Panc1 (cell line): ENCODE data around the gene SPTA1. TPM values are rescaled to one million over a fixed set of nuclear protein-coding genes. Genes with fewer than 3 reads are reported as not detected.
"Not testable (repeated sequence)": the region's sequence is repeated elsewhere in the genome, so short reads cannot be mapped to it uniquely, and the experiment has no call there.

Experiments
- ATAC-seq: fragments of 200-7000 bp; cut with Tn5 transposase; 2 replicates; pipeline ENCODE4 v1.9.1; 2020; ENCODE audit warnings: mild to moderate bottlenecking, moderate library complexity
- BruUV-seq: library from RNA; stranded (reverse); fragments of 400-500 nt; replicated peaks from 2 replicates; lab custom pipeline; 2021; lab: Mats Ljungman, UMichigan
- CTCF ChIA-PET: fragments of 300-600 bp; sonication (Branson Sonifier 250); formaldehyde crosslinking; loops from one replicate; lab custom pipeline; 2022; ENCODE audit warnings: antibody characterized with exemption; lab: Charles Lee
- POLR2A ChIA-PET: fragments of 300-600 bp; sonication (Branson Sonifier 250); formaldehyde crosslinking; loops from one replicate; lab custom pipeline; 2022; ENCODE audit warnings: antibody characterized with exemption; lab: Charles Lee
- DNase-seq: peaks from one replicate; pipeline ENCODE4 v3.0.0-alpha.2; 2010; ENCODE audit warnings: low read depth, low spot score
- H3K27ac ChIP-seq: 2 replicates; pipeline ENCODE4 v1.5.1; 2011; ENCODE audit warnings: mild to moderate bottlenecking, low read length, inconsistent platforms
- H3K27me3 ChIP-seq: fragments of 200-500 bp; sonication (Bioruptor generic); 2 replicates; pipeline ENCODE4 v1.6.0; 2014; ENCODE audit warnings: low read length, inconsistent platforms; ENCODE audit not compliant: control insufficient read depth, insufficient read depth
- H3K36me3 ChIP-seq: fragments of 200-500 bp; sonication (Bioruptor generic); 2 replicates; pipeline ENCODE4 v1.5.1; 2014; ENCODE audit warnings: inconsistent platforms, mild to moderate bottlenecking, low read length, moderate library complexity; ENCODE audit not compliant: control insufficient read depth, insufficient read depth
- H3K4me1 ChIP-seq: 2 replicates; pipeline ENCODE4 v1.5.1; 2011; ENCODE audit warnings: inconsistent platforms, mild to moderate bottlenecking, low read length, moderate library complexity; ENCODE audit not compliant: control insufficient read depth, insufficient read depth
- H3K4me3 ChIP-seq, 2 experiments: 2 replicates each; pipeline ENCODE4 v1.5.1; 2011 to 2012; ENCODE audit warnings: low read depth in 2 of 2, low read length in 2 of 2, mild to moderate bottlenecking in 2 of 2, inconsistent platforms in 1 of 2, moderate library complexity in 1 of 2
- H3K9me3 ChIP-seq: fragments of 200-500 bp; sonication (Bioruptor generic); 2 replicates; pipeline ENCODE4 v1.5.1; 2014; ENCODE audit warnings: low read depth, mild to moderate bottlenecking, inconsistent platforms, low read length, moderate library complexity; ENCODE audit not compliant: control insufficient read depth, insufficient read depth
- CTCF ChIP-seq: fragments of 450-650 bp; IDR thresholded peaks from 2 replicates; pipeline ENCODE4 v1.5.1; 2017; ENCODE audit warnings: mild to moderate bottlenecking
- POLR2AphosphoS5 ChIP-seq: IDR thresholded peaks from 2 replicates; pipeline ENCODE4 v1.6.1; 2012; ENCODE audit warnings: mild to moderate bottlenecking, low read depth, low read length, moderate library complexity
- REST ChIP-seq, 2 experiments: IDR thresholded peaks; 2 replicates each; pipeline ENCODE4 v1.6.1; 2011 to 2012; ENCODE audit warnings: low read depth in 2 of 2, control low read depth in 1 of 2, low read length in 1 of 2, mild to moderate bottlenecking in 1 of 2, moderate library complexity in 1 of 2; ENCODE audit not compliant: insufficient read depth in 1 of 2
- SIN3A ChIP-seq: IDR thresholded peaks from 2 replicates; pipeline ENCODE4 v1.6.1; 2012; ENCODE audit warnings: low read depth, mild to moderate bottlenecking, low read length, moderate library complexity, borderline replicate concordance; ENCODE audit not compliant: insufficient read depth
- TCF7L2 ChIP-seq: IDR thresholded peaks from 2 replicates; pipeline ENCODE4 v1.6.1; 2011; ENCODE audit warnings: mild to moderate bottlenecking, low read depth, low read length, inconsistent platforms
- in situ Hi-C: cut with HindIII; loops from 2 replicates; pipeline ENCODE4 v1.10.0; 2016; ENCODE audit warnings: low sequenced_read_pairs, low pct_unique_long_range_greater_than_20kb
- intact Hi-C: fragments of 100-400 bp; cut with micrococcal nuclease; formaldehyde crosslinking; loops from one replicate; pipeline ENCODE4 v1.10.0; 2022; ENCODE audit not compliant: unreplicated experiment
- total RNA-seq: library from RNA; stranded (reverse); gene quantifications from one replicate; pipeline ENCODE4 v1.2.1, GENCODE V29; 2021; ENCODE audit not compliant: unreplicated experiment

The SPTA1 gene
- total RNA-seq, 1 experiment from 2014 or later, result not detected

- ATAC-seq, result no peak
- TF ChIP-seq REST (IDR thresholded peaks at IDR 0.05; ENCODE audit: insufficient read depth in 1 of 2, low read depth in 2 of 2, low read length in 1 of 2) (no peak), CTCF (no peak), SIN3A (no peak), TCF7L2 (no peak), POLR2AphosphoS5 (no peak)
- Histone ChIP-seq H3K9me3 (no peaks in the 10 kb centered on the region), H3K36me3 (no peaks in the 10 kb centered on the region), H3K27ac (no peak overlapping the region), H3K4me3 (no peak overlapping the region), H3K27me3 (no peaks in the 10 kb centered on the region), H3K4me1 (no peaks in the 10 kb centered on the region)
- intact Hi-C loops (no loop called here), in situ Hi-C loops (no loop called here)
- no TSS peak for BruUV-seq
- DNase-seq, result no peak
- CTCF ChIA-PET, result interaction anchor here (0.5 kb wide), 1 partner anchor 521 kb away, joined by 3 read pairs; no protein-coding TSS in a partner anchor
- POLR2A ChIA-PET, result no interaction called here
Measured at GRCh38 chr1:158691907-158692306, 5.4 kb upstream of the SPTA1 start.

GRCh38 chr1:158691149-158691548 lies 4.6 kb upstream of the SPTA1 start:
- in situ Hi-C loops, H3K4me1 ChIP-seq, ATAC-seq, H3K4me3 ChIP-seq, DNase-seq, H3K36me3 ChIP-seq, CTCF ChIA-PET, POLR2A ChIA-PET, BruUV-seq, intact Hi-C loops, H3K27ac ChIP-seq, H3K27me3 ChIP-seq, H3K9me3 ChIP-seq: not testable (repeated sequence)

- Histone ChIP-seq H3K27me3 (no peaks in the 10 kb centered on the region), H3K27ac (no peak overlapping the region), H3K4me3 (no peak overlapping the region), H3K36me3 (no peaks in the 10 kb centered on the region), H3K9me3 (no peaks in the 10 kb centered on the region), H3K4me1 (no peaks in the 10 kb centered on the region)
- TF ChIP-seq SIN3A (no peak), TCF7L2 (no peak), REST (IDR thresholded peaks at IDR 0.05; ENCODE audit: insufficient read depth in 1 of 2, low read depth in 2 of 2, low read length in 1 of 2) (no peak), POLR2AphosphoS5 (no peak), CTCF (no peak)
- no TSS peak for BruUV-seq
- no peak for ATAC-seq
- no peak for DNase-seq
- CTCF ChIA-PET, result no interaction called here
- in situ Hi-C loops (no loop called here), intact Hi-C loops (no loop called here)
- POLR2A ChIA-PET, result no interaction called here
Measured at GRCh38 chr1:158689875-158690274, 3.4 kb upstream of the SPTA1 start.
